ENCODE data around the gene CRYBB1.

The CRYBB1 gene

DNA sequence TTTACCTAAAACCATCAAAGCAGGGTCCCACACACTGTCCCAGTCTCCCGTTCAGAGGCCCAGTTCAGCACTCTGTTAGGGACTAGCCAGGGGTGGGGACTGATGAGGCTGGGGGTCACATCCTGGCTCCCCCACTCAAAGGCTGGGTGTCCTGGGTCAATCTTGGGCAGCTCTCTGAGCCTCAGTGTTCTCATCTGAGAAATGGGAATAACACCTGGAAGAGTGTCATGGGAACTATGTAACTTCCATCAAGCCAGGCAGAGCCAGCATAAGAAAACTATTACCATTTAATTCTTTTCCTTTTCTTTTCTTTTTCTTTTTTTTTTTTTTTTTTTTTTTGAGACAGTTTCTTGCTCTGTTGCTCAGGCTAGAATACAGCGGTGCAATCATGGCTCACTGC is 66.3 kb downstream of the CRYBB1 start:
- H3K27ac ChIP-seq (ENCODE audit: low read depth, low read length), result no peak overlapping the region
- peaks cover 15% of the 10 kb centered on the region for H3K36me3 ChIP-seq (ENCODE audit: control insufficient read depth, insufficient read depth, low read length)
- peaks cover 64% of the 10 kb centered on the region for H3K4me1 ChIP-seq (ENCODE audit: control insufficient read depth, insufficient read depth, low read length)
- no peak overlapping the region for H3K4me3 ChIP-seq (ENCODE audit: low read depth, low read length)
- H3K9me3 ChIP-seq (ENCODE audit: control insufficient read depth, insufficient read depth, low read depth, low read length), result no peaks in the 10 kb centered on the region
- no peaks in the 10 kb centered on the region for H3K27me3 ChIP-seq (ENCODE audit: control insufficient read depth, insufficient read depth, low read length)
- no peak overlapping the region for H3K9ac ChIP-seq (ENCODE audit: low read length)

DNA sequence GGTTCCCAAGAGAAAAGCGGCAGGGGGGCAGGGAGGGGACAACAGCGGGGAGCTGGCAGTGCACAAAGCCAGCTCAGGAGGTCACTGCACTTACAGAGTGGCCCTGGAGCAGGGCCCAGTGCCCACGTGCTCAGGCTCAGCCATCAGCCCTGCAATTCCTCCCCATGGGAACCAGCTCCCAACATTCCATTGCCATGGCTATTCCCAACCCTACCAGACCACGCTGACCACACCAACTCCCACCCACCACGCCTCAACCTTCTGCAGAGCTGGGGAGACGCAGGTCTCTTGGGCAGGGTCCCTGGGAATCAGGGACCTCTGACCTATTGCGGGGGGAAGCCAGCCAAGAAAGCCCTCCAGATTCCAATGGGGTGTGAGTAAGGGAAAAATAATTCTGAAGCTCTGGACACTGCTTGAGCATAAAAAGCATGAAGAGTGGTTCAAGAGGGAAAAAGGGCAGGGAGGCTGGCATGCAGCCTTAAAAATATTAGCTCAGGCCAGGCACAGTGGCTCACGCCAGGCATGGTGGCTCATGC is 67.3 kb downstream of the CRYBB1 start:
- Histone ChIP-seq H3K36me3 (ENCODE audit: control insufficient read depth, insufficient read depth, low read length) (peaks cover 18% of the 10 kb centered on the region), H3K4me1 (ENCODE audit: control insufficient read depth, insufficient read depth, low read length) (peaks cover 59% of the 10 kb centered on the region), H3K9ac (ENCODE audit: low read length) (no peak overlapping the region), H3K27ac (ENCODE audit: low read depth, low read length) (no peak overlapping the region; the same call in 1 of the 2 replicates), H3K27me3 (ENCODE audit: control insufficient read depth, insufficient read depth, low read length) (no peaks in the 10 kb centered on the region), H3K4me3 (ENCODE audit: low read depth, low read length) (no peak overlapping the region), H3K9me3 (ENCODE audit: control insufficient read depth, insufficient read depth, low read depth, low read length) (no peaks in the 10 kb centered on the region)

DNA sequence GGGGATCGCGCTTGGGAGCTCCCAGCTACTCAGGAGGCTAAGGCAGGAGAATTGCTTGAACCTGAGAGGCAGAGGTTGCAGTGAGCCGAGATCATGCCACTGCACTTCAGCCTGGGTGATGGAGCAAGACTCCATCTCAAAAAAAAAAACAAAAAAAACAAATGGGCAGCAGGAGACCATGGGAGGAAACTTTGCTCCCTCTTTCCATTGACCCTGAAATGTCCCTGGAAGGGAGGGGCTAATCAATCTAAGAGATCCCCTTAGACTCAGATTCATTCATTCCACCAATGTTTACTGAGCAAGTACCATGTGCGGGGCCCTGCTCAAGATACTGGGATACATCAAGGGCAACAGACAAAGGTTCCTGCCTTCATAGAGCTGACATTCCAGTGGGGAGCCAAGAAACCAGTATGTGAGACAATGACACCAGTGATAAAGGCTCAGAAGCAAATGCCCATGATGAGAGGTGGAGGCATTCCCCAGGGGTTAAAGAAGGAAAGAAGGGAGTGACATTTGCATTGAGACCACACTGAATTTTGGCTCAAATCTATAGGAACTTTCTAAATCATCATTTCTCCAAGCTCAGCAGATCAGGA is 67.8 kb downstream of the CRYBB1 start:
- Histone ChIP-seq H3K36me3 (ENCODE audit: control insufficient read depth, insufficient read depth, low read length) (peaks cover 23% of the 10 kb centered on the region), H3K9ac (ENCODE audit: low read length) (no peak overlapping the region), H3K27me3 (ENCODE audit: control insufficient read depth, insufficient read depth, low read length) (no peaks in the 10 kb centered on the region), H3K4me3 (ENCODE audit: low read depth, low read length) (no peak overlapping the region), H3K27ac (ENCODE audit: low read depth, low read length) (no peak overlapping the region), H3K4me1 (ENCODE audit: control insufficient read depth, insufficient read depth, low read length) (peaks cover 54% of the 10 kb centered on the region), H3K9me3 (ENCODE audit: control insufficient read depth, insufficient read depth, low read depth, low read length) (no peaks in the 10 kb centered on the region)
